NCI-H2107 (cell line): ENCODE results near the gene ZBTB43.
"Not testable (repeated sequence)": the region's sequence is repeated elsewhere in the genome, so short reads cannot be mapped to it uniquely, and the experiment has no call there.

Source experiments
- DNase-seq: peaks from one replicate; lab custom pipeline; 2025; lab: John Stamatoyannopoulos, UW

The ZBTB43 gene

GRCh38 chr9:126804696-126805553 is at the start of gene ZBTB43:
Gene ZBTB43, plus strand, starts transcription at chr9:126805040. Its CDS starts 27,470 bp downstream, at chr9:126832510.
- peak; percentile 91 for DNase-seq

DNA sequence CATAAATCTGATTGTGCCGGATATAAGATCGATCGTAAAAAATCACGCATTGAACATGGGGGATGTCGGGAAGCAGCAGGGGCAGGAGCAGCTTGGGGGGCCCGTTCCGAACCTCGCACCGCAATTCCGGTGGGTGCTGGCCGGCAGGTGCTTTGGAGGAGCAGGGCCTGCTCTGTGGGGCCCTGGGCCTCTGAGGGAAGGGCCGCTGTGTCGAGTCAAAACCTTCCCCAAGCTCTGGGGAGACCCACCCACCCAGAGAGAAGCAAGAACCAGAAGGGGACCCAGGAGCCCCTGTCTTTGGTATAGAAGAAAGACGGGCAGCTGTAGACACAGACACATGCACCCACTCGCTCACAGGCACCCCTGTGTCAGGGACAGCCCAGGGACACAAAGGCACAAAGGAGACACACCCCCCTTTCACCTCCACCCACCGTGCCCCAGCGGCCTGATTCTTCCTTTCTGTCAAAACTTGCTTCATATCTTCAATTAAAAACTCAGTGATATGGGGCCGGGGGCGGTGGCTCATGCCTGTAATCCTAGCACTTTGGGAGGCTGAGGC is 49.4 kb upstream of the ZBTB43 start:
- no peak for DNase-seq

DNA sequence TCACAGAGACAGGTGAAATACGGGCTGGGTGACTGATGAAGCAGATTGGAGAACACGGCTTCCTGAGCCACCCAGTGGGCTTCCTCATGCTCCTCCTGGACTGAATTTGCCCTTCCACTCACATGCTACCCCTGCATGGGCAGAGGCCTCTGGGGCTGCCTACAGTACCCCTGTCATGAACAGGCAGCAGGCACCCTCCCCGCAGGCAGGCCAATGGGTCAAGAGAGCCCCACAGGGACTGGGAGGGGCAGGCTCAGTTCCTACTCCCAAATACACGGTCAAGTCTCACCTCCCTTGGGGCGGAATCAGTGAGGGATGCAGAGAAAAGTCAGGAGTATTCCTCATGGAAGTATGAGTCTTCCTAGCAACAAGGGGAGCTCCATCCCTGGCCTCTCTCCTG is 48.6 kb upstream of the ZBTB43 start:
- DNase-seq: no peak

DNA sequence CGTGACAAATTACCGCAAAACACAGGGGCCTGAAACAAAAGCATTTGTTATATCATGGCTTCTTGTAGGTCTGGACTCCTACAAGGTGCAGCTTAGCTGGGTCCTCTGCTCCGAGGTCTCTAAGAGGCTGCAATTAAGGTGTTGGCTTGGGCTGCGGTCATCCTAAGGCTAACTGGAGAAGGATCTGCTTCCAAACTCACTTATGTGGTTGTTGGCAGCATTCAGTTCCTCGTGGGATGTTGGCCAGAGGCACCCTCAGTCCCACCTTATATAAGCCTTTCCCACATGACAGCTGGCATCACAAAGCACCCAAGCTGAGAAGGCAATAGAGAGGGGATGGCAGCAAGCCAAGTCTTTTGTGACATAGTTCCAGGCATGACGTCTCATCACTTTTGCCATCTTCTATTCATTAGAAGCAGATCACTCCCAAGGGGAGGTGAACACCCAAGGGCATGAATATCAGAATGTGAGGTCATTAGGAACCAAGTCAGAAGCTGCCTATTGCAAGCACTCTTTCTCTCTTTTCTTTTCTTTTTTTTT is 47.9 kb upstream of the ZBTB43 start:
- peak; percentile 74 for DNase-seq

GRCh38 chr9:126758916-126759585 is 45.8 kb upstream of the ZBTB43 start:
- no peak for DNase-seq

GRCh38 chr9:126761274-126761673 is 43.6 kb upstream of the ZBTB43 start:
- DNase-seq: no peak

- no peak for DNase-seq
These were observed 41.6 kb upstream of the ZBTB43 start for GRCh38 chr9:126763130-126763764.

DNA sequence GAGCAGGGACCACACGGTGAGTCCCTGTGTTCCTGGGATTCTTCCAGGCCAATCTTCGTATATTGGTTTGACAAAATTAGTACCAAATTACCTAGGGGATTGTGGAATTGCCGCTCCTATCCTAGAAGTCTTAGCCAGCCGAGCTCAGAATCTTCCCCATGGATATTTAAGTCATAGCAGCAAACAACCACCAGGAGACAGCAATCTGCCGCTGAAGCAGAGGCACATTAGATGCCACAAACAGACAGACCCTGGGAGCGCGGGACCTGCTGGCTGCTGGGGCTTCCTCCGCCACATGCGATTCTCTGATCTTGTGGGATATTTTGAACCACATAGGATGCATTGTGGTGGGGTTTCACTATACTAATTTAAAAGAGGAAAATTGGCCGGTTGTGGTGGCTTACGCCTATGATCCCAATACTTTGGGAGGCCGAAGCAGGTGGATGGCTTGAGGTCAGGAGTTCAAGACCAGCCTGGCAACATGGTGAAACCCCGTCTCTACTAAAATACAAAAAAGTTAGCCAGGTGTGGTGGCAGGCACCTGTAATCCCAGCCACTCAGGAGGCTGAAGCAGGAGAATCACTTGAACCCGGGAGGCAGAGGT is 31.7 kb upstream of the ZBTB43 start:
- DNase-seq: no peak

- no peak for DNase-seq
These were observed 28.9 kb upstream of the ZBTB43 start for GRCh38 chr9:126775926-126776325.

GRCh38 chr9:126777733-126778132 is 27.1 kb upstream of the ZBTB43 start:
- DNase-seq: no peak

GRCh38 chr9:126778141-126778540 is 26.7 kb upstream of the ZBTB43 start:
- DNase-seq: no peak

DNA sequence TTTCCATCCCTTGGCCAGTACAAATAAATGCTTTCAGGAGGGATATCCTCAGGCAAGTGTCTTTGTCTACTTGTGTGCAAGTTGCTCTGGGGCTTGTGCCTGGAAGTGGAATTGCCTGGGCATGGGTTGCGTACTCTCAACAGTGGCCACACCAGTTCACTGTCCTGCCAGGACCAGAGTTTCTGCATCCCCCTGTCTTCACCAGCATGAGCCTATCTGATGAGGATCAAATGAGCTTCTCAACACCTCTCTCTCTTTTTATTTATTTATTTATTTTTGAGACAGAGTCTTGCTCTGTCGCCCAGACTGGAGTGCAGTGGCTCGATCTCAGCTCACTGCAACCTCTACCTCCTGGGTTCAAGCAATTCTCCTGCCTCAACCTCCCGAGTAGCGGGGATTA is 26.1 kb upstream of the ZBTB43 start:
- DNase-seq: not testable (repeated sequence)

GRCh38 chr9:126781186-126782052 is 23.4 kb upstream of the ZBTB43 start:
- DNase-seq: peak; percentile 48

DNA sequence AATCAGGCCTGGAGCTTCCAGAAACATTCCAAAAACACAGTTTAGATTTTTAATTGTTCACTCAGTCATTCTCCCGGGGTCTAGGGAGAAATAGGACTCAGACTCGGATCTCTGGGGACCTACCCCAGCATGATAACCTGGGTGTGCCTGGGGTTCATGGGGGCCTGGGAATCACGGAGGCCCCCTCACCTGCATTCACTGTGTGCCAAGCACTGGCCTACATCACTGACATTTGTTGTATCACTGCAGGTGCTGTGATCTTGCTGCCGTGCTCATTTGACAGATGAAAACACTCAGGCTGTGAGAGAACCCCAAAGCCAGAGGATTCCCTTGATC is 22.8 kb upstream of the ZBTB43 start:
- no peak for DNase-seq

- DNase-seq: no peak
These were observed 20.9 kb upstream of the ZBTB43 start for GRCh38 chr9:126783949-126784348.

- no peak for DNase-seq
These were observed 20.4 kb upstream of the ZBTB43 start for GRCh38 chr9:126784401-126784800.

DNA sequence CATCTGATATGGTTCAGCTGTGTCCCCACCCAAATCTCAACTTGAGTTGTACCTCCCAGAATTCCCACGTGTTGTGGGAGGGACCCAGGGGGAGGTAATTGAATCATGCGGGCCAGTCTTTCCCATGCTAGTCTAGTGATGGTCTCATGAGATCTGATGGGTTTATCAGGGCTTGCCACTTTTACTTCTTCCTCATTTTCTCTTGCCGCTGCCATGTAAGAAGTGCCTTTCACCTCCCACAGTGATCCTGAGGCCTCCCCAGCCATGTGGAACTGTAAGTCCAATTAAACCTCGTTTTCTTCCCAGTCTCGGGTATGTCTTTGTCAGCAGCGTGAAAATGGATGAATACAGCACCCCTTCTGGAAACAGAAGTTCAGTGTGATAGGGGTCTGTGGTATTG is 20.0 kb upstream of the ZBTB43 start:
- not testable (repeated sequence) for DNase-seq

GRCh38 chr9:126788046-126788445 is 16.8 kb upstream of the ZBTB43 start:
- no peak for DNase-seq

- no peak for DNase-seq
These were observed 16.0 kb upstream of the ZBTB43 start for GRCh38 chr9:126788634-126789349.

- DNase-seq: no peak
These were observed 14.3 kb upstream of the ZBTB43 start for GRCh38 chr9:126790561-126790960.
